ENCODE results near the gene RFX1.
"Not testable (repeated sequence)": the region's sequence is repeated elsewhere in the genome, so short reads cannot be mapped to it uniquely, and the experiment has no call there.

RFX1 gene

DNA sequence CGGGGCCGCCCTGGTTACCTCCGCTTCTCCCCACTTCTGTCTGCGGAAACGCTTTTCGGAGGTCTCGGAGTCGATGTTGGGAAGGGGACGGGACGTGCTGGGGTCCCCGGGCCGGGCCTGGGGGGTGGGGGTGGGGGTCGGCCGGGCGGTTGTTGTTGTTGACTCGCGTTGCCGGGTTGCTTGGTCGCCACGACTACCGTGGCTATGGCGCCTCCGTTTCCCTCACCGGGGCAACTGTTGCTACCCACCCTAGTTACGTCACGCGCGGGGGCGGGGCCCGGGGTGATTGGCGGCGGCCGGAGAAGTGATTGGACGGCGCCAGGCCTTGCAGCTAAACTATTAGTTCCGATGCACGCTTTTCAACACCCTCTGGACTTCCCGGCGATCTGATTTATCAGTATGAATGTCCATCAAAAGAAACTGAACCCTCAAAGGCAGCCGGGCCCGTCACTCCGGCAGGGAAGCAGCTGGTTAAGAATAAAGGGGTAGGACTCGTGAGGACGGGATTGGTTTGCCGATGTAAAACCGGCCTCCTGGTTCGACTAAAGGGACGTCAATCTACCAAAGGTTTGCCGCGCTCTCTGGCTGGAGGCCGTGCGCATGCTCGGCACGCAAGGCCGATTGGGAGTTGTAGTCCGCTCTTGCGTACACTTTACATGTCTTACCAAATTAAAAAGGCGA lies at the start of gene RFX1:
Gene RFX1 (minus strand): TSS at position 236 of the 681 bp plus-strand sequence. CDS start 12,477 bp downstream, outside the sequence.
- no peaks in the 10 kb centered on the region for H3K27me3 Mint-ChIP-seq
- H3K4me3 Mint-ChIP-seq: peak within 1 kb of the TSS; percentile 93
- peaks cover 40% of the 10 kb centered on the region for H3K4me1 Mint-ChIP-seq
- H3K36me3 Mint-ChIP-seq: no peaks in the 10 kb centered on the region
- H3K27ac Mint-ChIP-seq: peak within 1 kb of the TSS; percentile 97
- no peaks in the 10 kb centered on the region for H3K9me3 Mint-ChIP-seq

DNA sequence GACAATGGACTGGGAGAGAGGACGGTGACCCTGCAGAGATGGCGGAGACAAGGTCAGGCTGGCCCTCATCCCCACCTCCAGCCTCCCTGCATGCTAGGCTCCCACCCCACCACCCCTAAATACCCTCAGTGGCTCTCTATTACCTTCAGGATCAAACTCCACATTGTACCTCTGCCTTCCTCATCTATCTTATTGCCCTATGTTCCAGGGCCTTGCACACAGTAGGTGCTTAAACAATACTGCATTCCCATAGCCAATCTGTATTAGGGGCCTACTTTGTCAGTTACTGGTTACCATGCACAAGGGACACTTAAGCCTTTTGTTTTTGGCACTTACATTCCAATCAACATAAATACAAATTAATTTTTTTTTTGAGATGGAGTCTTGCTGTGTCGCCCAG lies 49.3 kb upstream of the RFX1 start:
- Mint-ChIP-seq H3K4me3 (no peak overlapping the region), H3K4me1 (peaks cover 22% of the 10 kb centered on the region), H3K27me3 (peaks cover 21% of the 10 kb centered on the region), H3K27ac (peak overlapping the region; percentile 79), H3K9me3 (no peaks in the 10 kb centered on the region), H3K36me3 (peaks cover 13% of the 10 kb centered on the region)

DNA sequence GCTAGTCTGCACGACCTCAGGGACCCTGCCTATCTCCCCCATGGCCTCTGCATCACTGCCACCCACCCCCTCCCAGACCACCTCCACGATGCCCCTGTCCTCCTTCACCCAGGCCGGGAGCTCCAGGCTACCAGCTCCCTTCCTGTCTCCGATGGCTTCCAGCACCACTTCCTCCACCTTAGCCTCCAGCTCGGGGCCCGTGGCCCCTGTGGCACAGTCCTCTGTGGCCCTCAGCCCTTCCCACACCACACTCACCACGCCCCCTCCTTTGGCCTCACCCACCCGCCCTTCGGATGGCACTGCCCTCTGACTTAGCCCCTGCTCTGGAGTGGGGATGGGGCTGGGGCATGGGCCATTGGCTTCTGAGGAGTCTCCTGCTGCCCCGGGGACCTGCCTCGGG lies 48.6 kb upstream of the RFX1 start:
- H3K27me3 Mint-ChIP-seq: peaks cover 16% of the 10 kb centered on the region
- H3K36me3 Mint-ChIP-seq: peaks cover 14% of the 10 kb centered on the region
- H3K4me3 Mint-ChIP-seq: no peak overlapping the region
- no peaks in the 10 kb centered on the region for H3K9me3 Mint-ChIP-seq
- peaks cover 20% of the 10 kb centered on the region for H3K4me1 Mint-ChIP-seq
- no peak overlapping the region for H3K27ac Mint-ChIP-seq

DNA sequence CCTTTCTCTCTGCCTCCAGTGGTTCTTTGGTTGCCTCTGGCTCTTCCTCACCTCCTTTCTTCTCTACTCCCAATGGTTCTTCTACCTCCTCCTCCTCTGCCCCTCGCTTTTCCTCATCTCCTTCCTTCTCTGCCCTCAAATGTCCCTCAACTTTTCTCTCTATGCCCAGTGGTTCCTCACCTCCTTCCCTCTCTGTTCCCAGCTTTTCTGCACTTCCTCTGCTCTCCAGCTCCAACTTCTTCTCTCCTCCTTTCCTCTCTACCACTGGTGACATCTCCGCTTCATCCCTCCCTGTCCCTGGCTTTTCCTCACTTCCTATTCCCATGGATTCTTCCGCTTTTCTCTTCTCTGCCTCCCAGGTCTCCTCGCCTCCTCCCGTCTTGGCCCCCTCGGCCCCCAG lies 48.0 kb upstream of the RFX1 start:
- no peak overlapping the region for H3K4me3 Mint-ChIP-seq
- H3K36me3 Mint-ChIP-seq: peaks cover 14% of the 10 kb centered on the region
- H3K9me3 Mint-ChIP-seq: no peaks in the 10 kb centered on the region
- peaks cover 14% of the 10 kb centered on the region for H3K27me3 Mint-ChIP-seq
- peaks cover 17% of the 10 kb centered on the region for H3K4me1 Mint-ChIP-seq
- peak overlapping the region; percentile 86 for H3K27ac Mint-ChIP-seq

DNA sequence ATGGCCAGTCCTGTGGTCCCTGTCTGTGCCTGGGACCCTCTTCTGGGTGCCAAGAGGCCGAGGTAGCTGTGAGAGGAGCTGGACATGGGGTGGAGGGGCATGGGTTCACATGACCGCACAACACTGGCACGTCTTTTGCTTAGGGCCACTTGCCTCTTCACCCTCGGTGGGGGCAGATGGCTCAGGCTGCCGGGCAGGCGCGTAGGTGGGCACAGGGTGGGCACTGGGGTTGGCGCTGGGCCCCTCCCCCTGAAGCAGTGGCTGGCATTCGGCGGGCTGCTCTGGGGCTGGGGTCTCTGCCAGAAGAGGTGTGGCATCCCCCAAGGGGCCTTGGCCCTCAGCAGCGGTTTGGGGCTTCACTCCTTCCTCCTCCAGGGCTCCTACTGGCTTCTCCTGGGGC lies 47.4 kb upstream of the RFX1 start:
- Mint-ChIP-seq H3K4me1 (peaks cover 16% of the 10 kb centered on the region), H3K9me3 (no peaks in the 10 kb centered on the region), H3K27me3 (peaks cover 9% of the 10 kb centered on the region), H3K27ac (no peak overlapping the region), H3K4me3 (no peak overlapping the region), H3K36me3 (peaks cover 16% of the 10 kb centered on the region)

DNA sequence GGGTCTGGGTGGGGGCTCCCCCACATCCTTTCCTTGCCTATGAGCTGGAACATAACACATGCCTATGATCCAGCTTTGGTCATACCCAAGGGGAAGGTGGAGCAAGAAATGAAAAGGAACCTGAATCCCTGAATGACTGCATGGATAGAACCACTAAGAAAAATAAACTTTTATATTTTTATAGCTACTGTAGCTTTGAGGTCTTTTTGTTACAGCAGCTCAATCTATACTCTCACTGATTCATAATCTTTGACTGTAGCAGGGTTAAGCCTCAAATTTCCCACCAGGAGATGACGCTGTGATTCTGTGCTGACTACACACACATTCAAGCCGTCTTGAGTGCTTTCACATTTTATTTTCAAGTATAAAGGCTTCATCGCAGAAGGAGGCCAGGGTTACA lies 46.9 kb upstream of the RFX1 start:
- Mint-ChIP-seq H3K27ac (no peak overlapping the region), H3K9me3 (no peaks in the 10 kb centered on the region), H3K27me3 (peaks cover 5% of the 10 kb centered on the region), H3K36me3 (peaks cover 18% of the 10 kb centered on the region), H3K4me1 (peaks cover 15% of the 10 kb centered on the region), H3K4me3 (no peak overlapping the region)

DNA sequence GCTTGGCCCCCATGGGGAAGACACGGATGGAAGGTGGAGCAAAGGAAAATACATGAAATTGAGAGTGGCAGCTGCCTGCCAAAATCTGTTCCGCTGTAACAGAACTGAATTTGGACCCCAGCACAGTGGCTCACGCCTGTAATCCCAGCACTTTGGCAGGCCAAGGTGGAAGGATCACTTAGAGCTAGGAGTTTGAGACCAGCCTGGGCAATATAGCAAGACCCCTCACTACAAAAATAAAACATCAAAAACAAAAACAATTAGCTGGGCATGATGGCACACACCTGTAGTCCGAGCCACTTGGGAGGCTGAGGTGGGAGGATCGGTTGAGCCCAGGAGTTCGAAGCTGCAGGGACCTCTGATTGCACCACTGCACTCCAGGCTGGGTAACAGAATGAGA lies 46.4 kb upstream of the RFX1 start:
- Mint-ChIP-seq H3K9me3 (no peaks in the 10 kb centered on the region), H3K36me3 (peaks cover 18% of the 10 kb centered on the region), H3K27me3 (no peaks in the 10 kb centered on the region), H3K4me1 (peaks cover 10% of the 10 kb centered on the region), H3K4me3 (no peak overlapping the region), H3K27ac (peak overlapping the region; percentile 75)

DNA sequence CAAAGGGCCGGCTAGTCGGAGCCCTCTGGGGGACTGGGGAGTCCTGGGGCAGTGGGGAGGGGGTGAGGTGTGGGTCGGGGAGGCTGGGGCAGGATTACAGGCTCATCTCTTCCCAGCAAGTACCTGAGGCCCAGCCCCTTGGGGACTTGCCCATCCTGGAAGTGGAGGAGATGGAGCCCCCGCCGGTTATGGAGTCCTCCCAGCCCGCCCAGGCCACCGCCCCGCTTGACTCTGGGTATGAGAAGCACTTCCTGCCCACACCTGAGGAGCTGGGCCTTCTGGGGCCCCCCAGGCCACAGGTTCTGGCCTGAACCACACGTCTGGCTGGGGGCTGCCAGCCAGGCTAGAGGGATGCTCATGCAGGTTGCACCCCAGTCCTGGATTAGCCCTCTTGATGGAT lies 45.9 kb upstream of the RFX1 start:
- no peaks in the 10 kb centered on the region for H3K9me3 Mint-ChIP-seq
- H3K4me3 Mint-ChIP-seq: no peak overlapping the region
- H3K27me3 Mint-ChIP-seq: no peaks in the 10 kb centered on the region
- H3K36me3 Mint-ChIP-seq: peaks cover 18% of the 10 kb centered on the region
- H3K4me1 Mint-ChIP-seq: peaks cover 10% of the 10 kb centered on the region
- peak overlapping the region; percentile 75 for H3K27ac Mint-ChIP-seq

DNA sequence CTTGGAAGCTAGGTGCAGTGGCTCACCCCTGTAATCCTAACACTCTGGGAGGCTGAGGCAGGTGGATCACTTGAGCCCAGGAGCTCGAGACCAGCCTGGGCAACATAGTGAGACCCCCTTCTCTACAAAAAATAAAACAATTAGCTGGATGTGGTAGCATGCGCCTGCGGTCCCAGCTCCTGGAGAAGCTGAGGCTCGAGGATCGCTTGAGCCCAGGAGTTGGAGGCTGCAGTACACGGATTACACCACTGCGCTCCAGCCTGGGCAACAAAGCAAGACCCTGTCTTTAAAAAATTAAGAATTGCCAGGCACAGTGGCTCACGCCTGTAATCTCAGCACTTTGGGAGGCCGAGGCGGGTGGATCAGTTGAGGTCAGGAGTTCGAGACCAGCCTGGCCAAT lies 44.8 kb upstream of the RFX1 start:
- not testable (repeated sequence) for H3K27me3 Mint-ChIP-seq, H3K4me1 Mint-ChIP-seq, H3K9me3 Mint-ChIP-seq, H3K27ac Mint-ChIP-seq, H3K4me3 Mint-ChIP-seq
- peaks cover 18% of the 10 kb centered on the region for H3K36me3 Mint-ChIP-seq

DNA sequence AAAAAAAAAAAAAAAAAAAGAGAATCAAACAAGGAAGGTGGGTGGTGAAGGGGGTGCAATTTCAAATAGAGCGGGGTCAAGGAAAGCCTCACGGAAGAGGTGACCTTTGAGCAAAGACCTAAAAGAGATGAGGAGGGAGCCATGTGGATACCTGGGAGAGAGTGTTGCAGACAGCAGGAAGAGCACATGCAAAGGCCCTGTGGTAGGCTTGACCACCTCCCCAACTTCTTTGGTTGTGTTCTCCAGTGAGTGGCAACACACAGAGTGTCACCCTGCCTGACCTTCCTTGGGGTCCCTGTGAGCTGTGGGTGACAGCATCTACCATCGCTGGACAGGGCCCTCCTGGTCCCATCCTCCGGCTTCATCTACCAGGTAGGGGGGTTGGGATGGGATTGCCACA lies 44.4 kb upstream of the RFX1 start:
- H3K4me1 Mint-ChIP-seq: peaks cover 10% of the 10 kb centered on the region
- no peaks in the 10 kb centered on the region for H3K27me3 Mint-ChIP-seq
- H3K36me3 Mint-ChIP-seq: peaks cover 18% of the 10 kb centered on the region
- H3K27ac Mint-ChIP-seq: no peak overlapping the region
- no peaks in the 10 kb centered on the region for H3K9me3 Mint-ChIP-seq
- H3K4me3 Mint-ChIP-seq: no peak overlapping the region

DNA sequence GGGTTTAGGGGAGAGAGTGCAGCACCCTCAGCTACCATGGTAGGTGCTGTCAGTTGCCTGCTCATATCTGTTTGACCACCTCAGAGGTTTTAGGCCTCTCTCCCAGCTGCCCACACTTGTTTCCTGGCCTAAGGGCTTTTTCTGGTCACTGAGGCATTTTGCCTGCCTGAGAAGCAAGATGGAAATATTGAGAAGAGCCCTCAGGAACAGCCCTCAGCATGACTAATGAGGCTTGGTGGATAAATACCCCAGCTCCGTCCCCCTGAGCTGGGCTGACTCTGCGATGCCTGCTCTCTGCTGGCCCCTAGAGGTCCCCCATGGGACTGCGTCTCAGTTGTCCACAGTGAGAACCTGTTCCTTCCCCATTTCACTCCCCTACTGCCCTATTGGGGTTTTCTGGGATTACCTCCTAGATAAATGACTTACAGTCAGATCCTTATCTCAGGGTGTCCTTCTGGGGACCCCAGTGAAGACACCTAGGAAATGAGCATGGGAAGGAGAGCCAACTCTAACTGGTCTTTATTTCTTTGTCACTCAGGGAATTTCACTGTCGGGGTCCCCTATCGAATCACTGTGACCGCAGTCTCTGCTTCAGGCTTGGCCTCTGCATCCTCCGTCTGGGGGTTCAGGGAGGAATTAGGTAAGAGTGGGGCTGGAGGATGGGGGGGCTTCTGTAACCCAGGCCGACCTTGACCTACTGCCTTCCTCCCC lies 42.5 kb upstream of the RFX1 start:
- Mint-ChIP-seq H3K4me1 (peaks cover 6% of the 10 kb centered on the region), H3K9me3 (no peaks in the 10 kb centered on the region), H3K4me3 (no peak overlapping the region), H3K27me3 (no peaks in the 10 kb centered on the region), H3K36me3 (peaks cover 15% of the 10 kb centered on the region), H3K27ac (no peak overlapping the region)

DNA sequence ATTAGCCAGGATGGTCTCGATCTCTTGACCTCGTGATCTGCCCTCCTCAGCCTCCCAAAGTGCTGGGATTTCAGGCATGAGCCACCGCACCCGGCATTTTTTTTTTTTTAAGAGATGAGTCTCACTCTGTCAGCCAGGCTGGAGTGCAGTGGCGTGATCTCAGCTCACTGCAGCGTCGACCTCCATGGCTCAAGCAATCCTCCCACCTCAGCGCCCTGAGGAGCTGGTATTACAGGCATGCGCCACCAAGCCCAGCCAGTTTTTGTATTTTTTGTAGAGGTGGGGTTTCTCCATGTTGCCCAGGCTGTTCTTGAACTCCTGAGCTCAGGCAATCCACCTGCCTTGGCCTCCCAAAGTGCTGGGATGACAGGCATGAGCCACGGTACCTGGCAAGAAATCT lies 41.7 kb upstream of the RFX1 start:
- not testable (repeated sequence) for H3K4me1 Mint-ChIP-seq, H3K27ac Mint-ChIP-seq, H3K4me3 Mint-ChIP-seq, H3K9me3 Mint-ChIP-seq, H3K27me3 Mint-ChIP-seq
- peaks cover 17% of the 10 kb centered on the region for H3K36me3 Mint-ChIP-seq

DNA sequence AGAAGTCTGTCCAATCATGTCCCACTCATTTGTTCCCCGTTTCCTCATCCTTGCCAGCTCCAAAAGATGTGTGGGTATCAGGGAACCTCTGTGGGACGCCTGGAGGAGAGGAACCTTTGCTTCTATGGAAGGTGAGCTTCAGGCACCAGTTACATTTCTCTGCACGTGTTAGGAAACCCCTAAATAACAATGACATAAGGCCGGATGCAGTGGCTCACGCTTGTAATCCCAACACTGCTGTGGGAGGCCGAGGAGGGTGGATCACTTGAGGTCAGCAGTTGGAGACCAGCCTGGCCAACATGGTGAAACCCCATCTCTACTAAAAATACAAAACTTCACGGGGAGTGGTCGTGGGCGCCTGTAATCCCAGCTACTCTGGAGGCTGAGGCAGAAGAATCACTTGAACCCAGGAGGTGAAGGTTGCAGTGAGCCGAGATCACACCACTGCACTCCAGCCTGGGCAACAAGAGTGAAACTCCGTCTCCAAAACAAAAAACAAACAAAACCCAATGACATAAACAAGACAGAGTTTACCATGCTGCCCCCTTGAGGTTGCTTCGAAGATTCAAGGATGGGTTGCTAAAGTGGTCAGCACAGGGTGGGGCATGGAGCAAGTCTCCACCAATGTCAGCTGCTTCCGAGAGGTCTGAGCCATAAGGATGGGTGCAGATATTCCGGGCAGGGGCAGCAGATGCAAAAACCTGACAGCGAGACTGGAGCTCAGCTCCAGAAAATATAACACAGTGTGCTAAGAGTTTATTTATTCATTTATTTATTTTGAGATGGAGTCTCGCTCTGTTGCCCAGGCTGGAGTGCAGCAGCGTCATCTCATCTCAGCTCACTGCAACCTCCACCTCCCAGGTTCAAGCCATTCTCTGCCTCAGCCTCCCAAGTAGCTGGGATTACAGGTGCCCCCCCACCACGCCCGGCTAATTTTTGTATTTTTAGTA lies 36.8 kb upstream of the RFX1 start:
- not testable (repeated sequence) for H3K36me3 Mint-ChIP-seq, H3K9me3 Mint-ChIP-seq, H3K4me3 Mint-ChIP-seq, H3K27me3 Mint-ChIP-seq, H3K4me1 Mint-ChIP-seq
- H3K27ac Mint-ChIP-seq: peak overlapping the region; percentile 51

DNA sequence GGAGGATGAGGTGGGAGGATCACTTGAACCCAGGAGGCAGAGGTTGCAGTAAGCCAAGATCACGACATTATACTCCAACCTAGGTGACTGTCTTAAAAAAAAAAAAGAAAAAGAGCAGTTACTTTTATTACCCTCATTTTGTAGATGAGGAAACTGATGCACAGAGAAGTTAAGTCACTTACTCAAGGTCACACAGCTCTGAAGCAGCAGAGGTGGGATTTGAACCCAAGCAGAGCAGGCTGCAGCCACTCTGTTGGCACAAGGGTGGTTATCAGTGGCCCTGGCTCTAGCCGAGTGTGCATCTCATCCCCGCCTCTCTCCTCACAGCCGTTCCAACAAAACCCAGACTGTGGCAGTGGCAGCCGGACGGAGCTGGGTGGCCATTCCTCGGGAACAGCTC lies 33.1 kb upstream of the RFX1 start:
- Mint-ChIP-seq H3K4me3 (no peak overlapping the region), H3K27me3 (no peaks in the 10 kb centered on the region), H3K4me1 (peaks cover 12% of the 10 kb centered on the region), H3K9me3 (no peaks in the 10 kb centered on the region), H3K27ac (peak overlapping the region; percentile 51), H3K36me3 (peaks cover 6% of the 10 kb centered on the region)

DNA sequence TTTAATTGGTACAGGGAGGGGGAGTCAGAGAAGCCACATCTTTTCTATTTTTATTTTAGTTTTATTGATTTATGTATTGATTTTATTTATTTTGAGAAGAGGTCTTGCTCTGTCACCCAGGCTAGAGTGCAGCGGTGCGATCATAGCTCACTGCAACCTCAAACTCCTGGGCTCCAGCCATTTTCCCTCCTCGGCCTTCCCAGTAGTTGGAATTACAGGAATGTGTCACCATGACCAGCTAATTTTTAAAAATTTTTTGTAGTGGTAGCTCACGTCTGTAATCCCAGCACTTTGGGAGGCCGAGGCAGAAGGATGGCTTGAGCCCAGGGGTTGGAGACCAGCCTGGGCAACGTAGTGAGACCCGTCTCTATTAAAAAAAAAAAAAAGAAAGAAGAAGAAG lies 29.6 kb upstream of the RFX1 start:
- Mint-ChIP-seq H3K27me3 (no peaks in the 10 kb centered on the region), H3K4me1 (peaks cover 31% of the 10 kb centered on the region), H3K27ac (no peak overlapping the region), H3K4me3 (no peak overlapping the region), H3K9me3 (no peaks in the 10 kb centered on the region), H3K36me3 (peaks cover 2% of the 10 kb centered on the region)

DNA sequence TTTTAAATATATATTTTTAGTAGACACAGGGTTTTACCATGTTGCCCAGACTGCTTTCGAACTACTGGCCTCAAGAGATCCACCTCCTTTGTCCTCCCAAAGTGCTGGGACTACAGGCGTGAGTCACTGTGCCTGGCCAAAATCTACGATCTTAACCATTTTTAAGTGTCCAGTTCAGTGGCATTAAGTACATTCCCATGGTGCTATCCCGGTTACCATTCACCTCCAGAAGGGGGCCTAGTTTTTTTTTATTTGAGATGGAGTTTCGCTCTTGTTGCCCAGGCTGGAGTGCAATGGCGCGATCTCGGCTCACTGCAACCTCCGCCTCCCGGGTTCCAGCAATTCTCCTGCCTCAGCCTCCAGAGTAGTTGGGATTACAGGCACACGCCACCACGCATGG lies 29.0 kb upstream of the RFX1 start:
- not testable (repeated sequence) for H3K36me3 Mint-ChIP-seq, H3K9me3 Mint-ChIP-seq, H3K4me3 Mint-ChIP-seq, H3K27me3 Mint-ChIP-seq
- Mint-ChIP-seq H3K27ac (peak overlapping the region; percentile 35), H3K4me1 (peaks cover 36% of the 10 kb centered on the region)
